Measurements from ENCODE around the gene PPIL4.

GRCh38 chr6:149489967-149490366 is 55.9 kb downstream of the PPIL4 start:
- TF ChIP-seq CTCF (IDR thresholded peaks at IDR 0.05; ENCODE audit: low read depth, low read length, poor library complexity, severe bottlenecking) (no peak), EZH2phosphoT487 (IDR thresholded peaks at IDR 0.05; ENCODE audit: borderline replicate concordance, low read length) (no peak)
